HEK293 (cell line): Measurements from ENCODE around the gene CA10.

Experiments used
- CTCF ChIA-PET: fragments of 350-600 bp; formaldehyde crosslinking; extraction: SDS; loops from one replicate; lab custom pipeline; 2021; ENCODE audit warnings: antibody characterized with exemption; lab: Yijun Ruan, JAX
- POLR2A ChIA-PET: fragments of 300-600 bp; formaldehyde crosslinking; extraction: SDS; loops from one replicate; lab custom pipeline; 2020; ENCODE audit warnings: antibody characterized with exemption, inconsistent platforms; lab: Yijun Ruan, JAX
- H3K27ac ChIP-seq: fragments of 200-500 bp; sonication (Bioruptor generic); 2 replicates; pipeline ENCODE4 v1.5.1; 2014; ENCODE audit warnings: low read depth, low read length, control low read depth, inconsistent platforms; ENCODE audit errors: extremely low read depth
- H3K36me3 ChIP-seq, 2 experiments: fragments of 200-500 bp in 1 of 2; sonication (Bioruptor generic) in 1 of 2; 1 replicate in 1 of 2; 2 replicates in 1 of 2; pipeline ENCODE4 v1.5.1; 2014 to 2017; ENCODE audit warnings: inconsistent platforms in 2 of 2, low read length in 2 of 2; ENCODE audit not compliant: control insufficient read depth in 2 of 2, insufficient read depth in 1 of 2
- H3K4me1 ChIP-seq: fragments of 200-500 bp; sonication (Bioruptor generic); 2 replicates; pipeline ENCODE4 v1.5.1; 2014; ENCODE audit warnings: mild to moderate bottlenecking, low read length, inconsistent platforms; ENCODE audit not compliant: control insufficient read depth, insufficient read depth
- H3K4me3 ChIP-seq: 2 replicates; pipeline ENCODE4 v1.5.1; 2011; ENCODE audit warnings: low read depth, mild to moderate bottlenecking, control low read depth, low read length, moderate library complexity
- H3K9me3 ChIP-seq: fragments of 200-500 bp; sonication (Bioruptor generic); 2 replicates; pipeline ENCODE4 v1.5.1; 2014; ENCODE audit warnings: low read depth, low read length, inconsistent platforms; ENCODE audit not compliant: control insufficient read depth, insufficient read depth
- GLI4 ChIP-seq: fragments of 450-650 bp; formaldehyde crosslinking; IDR thresholded peaks from 2 replicates; pipeline ENCODE4 v1.5.1; 2016; ENCODE audit warnings: missing biosample characterization, missing genetic modification characterization
- HIC1 ChIP-seq: fragments of 450-650 bp; formaldehyde crosslinking; IDR thresholded peaks from 2 replicates; pipeline ENCODE4 v1.5.1; 2016; ENCODE audit warnings: missing biosample characterization, missing genetic modification characterization
- PBX3 ChIP-seq: sonication (generic); formaldehyde crosslinking; IDR thresholded peaks from 2 replicates; pipeline ENCODE4 v1.8.1; 2022; ENCODE audit warnings: mild to moderate bottlenecking, moderate library complexity, missing genetic modification reagents
- SALL2 ChIP-seq: fragments of 450-650 bp; formaldehyde crosslinking; IDR thresholded peaks from 2 replicates; pipeline ENCODE4 v1.5.0; 2017; ENCODE audit warnings: missing biosample characterization, mild to moderate bottlenecking, missing genetic modification characterization, borderline replicate concordance
- SCRT1 ChIP-seq: fragments of 450-650 bp; formaldehyde crosslinking; IDR thresholded peaks from 2 replicates; pipeline ENCODE4 v1.5.1; 2016; ENCODE audit warnings: missing biosample characterization, missing genetic modification characterization, borderline replicate concordance
- ZBTB10 ChIP-seq: fragments of 450-650 bp; formaldehyde crosslinking; IDR thresholded peaks from 2 replicates; pipeline ENCODE4 v1.5.1; 2016; ENCODE audit warnings: missing biosample characterization, missing genetic modification characterization
- ZBTB17 ChIP-seq: fragments of 450-650 bp; formaldehyde crosslinking; IDR thresholded peaks from 2 replicates; pipeline ENCODE4 v1.5.1; 2016; ENCODE audit warnings: missing biosample characterization, missing genetic modification characterization
- ZBTB48 ChIP-seq: fragments of 450-650 bp; formaldehyde crosslinking; IDR thresholded peaks from 2 replicates; pipeline ENCODE4 v1.5.1; 2016; ENCODE audit warnings: missing biosample characterization, missing genetic modification characterization
- ZNF133 ChIP-seq: fragments of 450-650 bp; formaldehyde crosslinking; IDR thresholded peaks from 2 replicates; pipeline ENCODE4 v1.5.1; 2016; ENCODE audit warnings: missing biosample characterization, missing genetic modification characterization
- ZNF138 ChIP-seq: fragments of 450-650 bp; formaldehyde crosslinking; IDR thresholded peaks from 2 replicates; pipeline ENCODE4 v1.5.1; 2016; ENCODE audit warnings: missing biosample characterization, missing genetic modification characterization, borderline replicate concordance
- ZNF146 ChIP-seq: fragments of 450-650 bp; formaldehyde crosslinking; IDR thresholded peaks from 2 replicates; pipeline ENCODE4 v1.5.1; 2016; ENCODE audit warnings: missing biosample characterization, missing genetic modification characterization
- ZNF202 ChIP-seq: fragments of 450-650 bp; formaldehyde crosslinking; IDR thresholded peaks from 2 replicates; pipeline ENCODE4 v1.5.1; 2016; ENCODE audit warnings: missing biosample characterization, missing genetic modification characterization, borderline replicate concordance
- ZNF292 ChIP-seq: fragments of 450-650 bp; formaldehyde crosslinking; IDR thresholded peaks from 2 replicates; pipeline ENCODE4 v1.5.1; 2016; ENCODE audit warnings: low read depth, missing biosample characterization, missing genetic modification characterization, borderline replicate concordance
- ZNF302 ChIP-seq: fragments of 450-650 bp; formaldehyde crosslinking; IDR thresholded peaks from 2 replicates; pipeline ENCODE4 v1.5.1; 2016; ENCODE audit warnings: missing biosample characterization, missing genetic modification characterization, low read depth
- ZNF48 ChIP-seq: fragments of 450-650 bp; formaldehyde crosslinking; IDR thresholded peaks from 2 replicates; pipeline ENCODE4 v1.5.1; 2016; ENCODE audit warnings: missing biosample characterization, missing genetic modification characterization
- ZNF560 ChIP-seq: fragments of 450-650 bp; formaldehyde crosslinking; IDR thresholded peaks from 2 replicates; pipeline ENCODE4 v1.5.1; 2017; ENCODE audit warnings: missing biosample characterization, missing genetic modification characterization, borderline replicate concordance
- ZNF624 ChIP-seq: fragments of 450-650 bp; formaldehyde crosslinking; IDR thresholded peaks from 2 replicates; pipeline ENCODE4 v1.5.1; 2017; ENCODE audit warnings: missing biosample characterization, missing genetic modification characterization
- ZNF664 ChIP-seq: fragments of 450-650 bp; formaldehyde crosslinking; IDR thresholded peaks from 2 replicates; pipeline ENCODE4 v1.5.1; 2016; ENCODE audit warnings: missing biosample characterization, missing genetic modification characterization
- ZNF704 ChIP-seq: fragments of 450-650 bp; formaldehyde crosslinking; IDR thresholded peaks from 2 replicates; pipeline ENCODE4 v1.5.1; 2016; ENCODE audit warnings: missing biosample characterization, missing genetic modification characterization
- ZNF747 ChIP-seq: fragments of 450-650 bp; formaldehyde crosslinking; IDR thresholded peaks from 2 replicates; pipeline ENCODE4 v1.5.1; 2016; ENCODE audit warnings: missing biosample characterization, missing genetic modification characterization
- ZNF777 ChIP-seq: fragments of 450-650 bp; formaldehyde crosslinking; IDR thresholded peaks from 2 replicates; pipeline ENCODE4 v1.5.1; 2017; ENCODE audit warnings: missing biosample characterization, missing genetic modification characterization, borderline replicate concordance
- ZNF843 ChIP-seq: fragments of 450-650 bp; formaldehyde crosslinking; IDR thresholded peaks from 2 replicates; pipeline ENCODE4 v1.5.1; 2016; ENCODE audit warnings: missing biosample characterization, missing genetic modification characterization

Gene CA10

DNA sequence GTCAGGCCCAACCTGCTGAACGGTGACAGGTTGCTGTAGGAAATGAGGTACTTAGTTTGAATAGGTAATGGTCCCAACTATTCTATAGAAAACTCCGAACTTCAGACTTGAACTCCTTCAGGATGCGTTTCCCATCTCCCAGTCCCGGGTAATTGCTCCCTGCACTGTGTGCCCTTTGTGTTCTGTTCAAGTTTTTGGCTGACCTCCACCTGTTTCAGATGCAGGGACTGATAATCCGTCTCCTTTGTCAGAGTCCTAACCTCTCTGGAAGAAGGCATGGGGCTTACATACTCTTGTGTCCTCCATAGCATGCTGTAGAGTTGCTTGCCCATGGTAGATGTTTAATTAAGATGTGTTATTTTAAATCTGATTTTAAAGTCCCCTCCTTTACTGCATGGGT is 547.7 kb downstream of the CA10 start:
- H3K9me3 ChIP-seq, result no peaks in the 10 kb centered on the region
- CTCF ChIA-PET, result no interaction called here
- POLR2A ChIA-PET, result no interaction called here
- no peaks in the 10 kb centered on the region for H3K36me3 ChIP-seq
- no peaks in the 10 kb centered on the region for H3K4me1 ChIP-seq
- TF ChIP-seq ZNF138 (no peak), SCRT1 (tag by site-specific recombination) (no peak), ZNF560 (tag by site-specific recombination) (no peak), ZNF302 (tag by site-specific recombination) (no peak), ZNF292 (no peak), ZNF133 (tag by site-specific recombination) (no peak), HIC1 (tag by site-specific recombination) (no peak), SALL2 (tag by site-specific recombination) (no peak), ZNF777 (tag by site-specific recombination) (no peak), ZNF624 (tag by site-specific recombination) (no peak), GLI4 (no peak), PBX3 (CRISPR knock-in tag) (no peak), ZNF664 (no peak), ZNF146 (tag by site-specific recombination) (no peak), ZBTB10 (tag by site-specific recombination) (no peak), ZNF48 (tag by site-specific recombination) (no peak), ZBTB48 (tag by site-specific recombination) (no peak)
- no peak overlapping the region for H3K4me3 ChIP-seq
- H3K27ac ChIP-seq, result no peak overlapping the region

- Histone ChIP-seq H3K4me3 (no peak overlapping the region), H3K36me3 (no peaks in the 10 kb centered on the region), H3K9me3 (no peaks in the 10 kb centered on the region), H3K27ac (no peak overlapping the region)
- CTCF ChIA-PET, result no interaction called here
- TF ChIP-seq ZNF202 (tag by site-specific recombination) (no peak), ZNF747 (tag by site-specific recombination) (no peak), ZBTB17 (tag by site-specific recombination) (no peak), ZNF843 (tag by site-specific recombination) (no peak), ZNF704 (tag by site-specific recombination) (no peak)
- TF ChIP-seq, all 188 proteins: peak for 0
- POLR2A ChIA-PET, result no interaction called here
- no peaks in the 10 kb centered on the region for H3K4me1 ChIP-seq
Measured at GRCh38 chr17:51610155-51610554, 548.4 kb downstream of the CA10 start.
